Keratinocyte (primary cell): ENCODE data around the gene TCF20. TPM values are rescaled to one million over a fixed set of nuclear protein-coding genes. Genes with fewer than 3 reads are reported as not detected.

Experiments
- DNase-seq: peaks from one replicate; pipeline ENCODE4 v3.0.0-alpha.2; 2011; ENCODE audit warnings: low read depth, missing footprints, low spot score
- FAIRE-seq: peaks from 2 replicates; lab custom pipeline; 2011; peaks lifted over from hg19 to GRCh38; lab: Jason Lieb, UNC
- H2AFZ ChIP-seq: 2 replicates; pipeline ENCODE4 v1.6.0; 2012; ENCODE audit warnings: low read length, control low read depth, inconsistent platforms; ENCODE audit not compliant: control insufficient read depth
- H3K27ac ChIP-seq: 2 replicates; pipeline ENCODE4 v1.5.1; 2011; ENCODE audit warnings: low read length; ENCODE audit not compliant: control insufficient read depth, insufficient read depth
- H3K27me3 ChIP-seq: 3 replicates; pipeline ENCODE4 v1.6.0; 2011; ENCODE audit warnings: low read length; ENCODE audit not compliant: control insufficient read depth, insufficient read depth; ENCODE audit errors: extremely low read depth
- H3K36me3 ChIP-seq, 2 experiments: 2 replicates in 1 of 2; 3 replicates in 1 of 2; pipeline ENCODE4 v1.5.1; 2011; ENCODE audit warnings: low read length in 2 of 2, mild to moderate bottlenecking in 1 of 2; ENCODE audit not compliant: control insufficient read depth in 2 of 2, insufficient read depth in 2 of 2; ENCODE audit errors: extremely low read depth in 1 of 2
- H3K4me1 ChIP-seq: 3 replicates; pipeline ENCODE4 v1.5.1; 2011; ENCODE audit warnings: low read length; ENCODE audit not compliant: control insufficient read depth, insufficient read depth; ENCODE audit errors: extremely low read depth
- H3K4me2 ChIP-seq: 3 replicates; pipeline ENCODE4 v1.6.0; 2011; ENCODE audit warnings: low read depth, low read length; ENCODE audit not compliant: control insufficient read depth, insufficient read depth; ENCODE audit errors: extremely low read depth
- H3K4me3 ChIP-seq, 3 experiments: fragments of 200-600 bp in 1 of 3; sonication (generic) in 1 of 3; 2 replicates in 2 of 3; 3 replicates in 1 of 3; pipeline ENCODE4 v1.5.1; 2011 to 2016; ENCODE audit warnings: low read length in 3 of 3, mild to moderate bottlenecking in 3 of 3, control low read depth in 2 of 3, inconsistent platforms in 1 of 3, low read depth in 1 of 3, mixed read lengths in 1 of 3, mixed run types in 1 of 3, moderate library complexity in 1 of 3; ENCODE audit not compliant: control insufficient read depth in 2 of 3, insufficient read depth in 2 of 3; ENCODE audit errors: extremely low read depth in 1 of 3
- H3K79me2 ChIP-seq: 2 replicates; pipeline ENCODE4 v1.6.0; 2012; ENCODE audit warnings: low read length; ENCODE audit not compliant: control insufficient read depth, insufficient read depth
- H3K9ac ChIP-seq: 3 replicates; pipeline ENCODE4 v1.6.0; 2011; ENCODE audit warnings: low read length; ENCODE audit not compliant: control insufficient read depth, insufficient read depth; ENCODE audit errors: extremely low read depth
- H3K9me1 ChIP-seq: 3 replicates; pipeline ENCODE4 v1.6.0; 2011; ENCODE audit warnings: low read length; ENCODE audit not compliant: control insufficient read depth, insufficient read depth; ENCODE audit errors: extremely low read depth
- H3K9me3 ChIP-seq: 2 replicates; pipeline ENCODE4 v1.5.1; 2012; ENCODE audit warnings: low read depth, low read length; ENCODE audit not compliant: control insufficient read depth
- H4K20me1 ChIP-seq: 3 replicates; pipeline ENCODE4 v1.6.0; 2011; ENCODE audit warnings: low read length; ENCODE audit not compliant: control insufficient read depth, insufficient read depth; ENCODE audit errors: extremely low read depth
- EZH2 ChIP-seq: IDR thresholded peaks from one replicate; pipeline ENCODE4 v1.6.1; 2012; ENCODE audit warnings: inconsistent platforms, mild to moderate bottlenecking, low read length, moderate library complexity
- dilution Hi-C: fragments of 300-500 bp; cut with MboI; formaldehyde crosslinking; loops from one replicate; pipeline ENCODE4 v1.7.0; 2020; ENCODE audit warnings: low sequenced_read_pairs; ENCODE audit not compliant: extremely low pct_ligation_motif_present
- polyA plus RNA-seq, 5 experiments: library from polyadenylated mRNA; depleted of rRNA in 3 of 5; stranded (reverse) in 3 of 5; stranded (forward) in 1 of 5; unstranded in 1 of 5; fragments of >200 nt; gene quantifications; 1 replicate in 1 of 5; 2 replicates in 3 of 5; 3 replicates in 1 of 5; pipeline versions ENCODE4 v1.2.1 to v1.2.3, GENCODE V29; 2011 to 2012; ENCODE audit warnings: missing spikeins in 2 of 5, low read depth in 1 of 5, low replicate concordance in 1 of 5
- TF ChIP-seq, protein P1 (sequence below), 3 experiments: IDR thresholded peaks in 1 of 3; conservative IDR thresholded peaks in 1 of 3; optimal IDR thresholded peaks in 1 of 3; 2 replicates in 2 of 3; 3 replicates in 1 of 3; pipeline versions ENCODE3 to v1.5.1; 2011; ENCODE audit warnings: low read length in 3 of 3, mild to moderate bottlenecking in 3 of 3, moderate library complexity in 2 of 3, control low read depth in 1 of 3, inconsistent platforms in 1 of 3; ENCODE audit not compliant: insufficient read depth in 2 of 3; ENCODE audit errors: extremely low read depth in 1 of 3

The TCF20 gene
- polyA plus RNA-seq, 1 donor (not counting 4 experiments of a cell fraction or from before 2014, with no cell fraction given) = 23.9 TPM

- dilution Hi-C loops = no loop called here
- DNase-seq (no peak), FAIRE-seq (no peak)
- H2AFZ ChIP-seq = no peak overlapping the region
- TF ChIP-seq EZH2 = no peak
- TF ChIP-seq, protein P1, sequence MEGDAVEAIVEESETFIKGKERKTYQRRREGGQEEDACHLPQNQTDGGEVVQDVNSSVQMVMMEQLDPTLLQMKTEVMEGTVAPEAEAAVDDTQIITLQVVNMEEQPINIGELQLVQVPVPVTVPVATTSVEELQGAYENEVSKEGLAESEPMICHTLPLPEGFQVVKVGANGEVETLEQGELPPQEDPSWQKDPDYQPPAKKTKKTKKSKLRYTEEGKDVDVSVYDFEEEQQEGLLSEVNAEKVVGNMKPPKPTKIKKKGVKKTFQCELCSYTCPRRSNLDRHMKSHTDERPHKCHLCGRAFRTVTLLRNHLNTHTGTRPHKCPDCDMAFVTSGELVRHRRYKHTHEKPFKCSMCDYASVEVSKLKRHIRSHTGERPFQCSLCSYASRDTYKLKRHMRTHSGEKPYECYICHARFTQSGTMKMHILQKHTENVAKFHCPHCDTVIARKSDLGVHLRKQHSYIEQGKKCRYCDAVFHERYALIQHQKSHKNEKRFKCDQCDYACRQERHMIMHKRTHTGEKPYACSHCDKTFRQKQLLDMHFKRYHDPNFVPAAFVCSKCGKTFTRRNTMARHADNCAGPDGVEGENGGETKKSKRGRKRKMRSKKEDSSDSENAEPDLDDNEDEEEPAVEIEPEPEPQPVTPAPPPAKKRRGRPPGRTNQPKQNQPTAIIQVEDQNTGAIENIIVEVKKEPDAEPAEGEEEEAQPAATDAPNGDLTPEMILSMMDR (optimal IDR thresholded peaks at IDR 0.05 in 1 of 3, IDR thresholded peaks at IDR 0.05 in 1 of 3, conservative IDR thresholded peaks at IDR 0.05 in 1 of 3; ENCODE audit: extremely low read depth in 1 of 3, insufficient read depth in 2 of 3, low read length in 3 of 3) = no peak
- H3K27me3 ChIP-seq = no peaks in the 10 kb centered on the region
- no peaks in the 10 kb centered on the region for H3K36me3 ChIP-seq
- H3K4me1 ChIP-seq = peaks cover 22% of the 10 kb centered on the region
- no peaks in the 10 kb centered on the region for H3K79me2 ChIP-seq
- no peak overlapping the region for H3K9ac ChIP-seq
- no peaks in the 10 kb centered on the region for H3K9me3 ChIP-seq
- H3K9me1 ChIP-seq = no peaks in the 10 kb centered on the region
- no peak overlapping the region for H3K4me2 ChIP-seq
- H3K4me3 ChIP-seq = no peak overlapping the region
- no peak overlapping the region for H3K27ac ChIP-seq
- H4K20me1 ChIP-seq = no peaks in the 10 kb centered on the region
Observed at GRCh38 chr22:42298746-42299145, 28.3 kb upstream of the TCF20 start.

DNA sequence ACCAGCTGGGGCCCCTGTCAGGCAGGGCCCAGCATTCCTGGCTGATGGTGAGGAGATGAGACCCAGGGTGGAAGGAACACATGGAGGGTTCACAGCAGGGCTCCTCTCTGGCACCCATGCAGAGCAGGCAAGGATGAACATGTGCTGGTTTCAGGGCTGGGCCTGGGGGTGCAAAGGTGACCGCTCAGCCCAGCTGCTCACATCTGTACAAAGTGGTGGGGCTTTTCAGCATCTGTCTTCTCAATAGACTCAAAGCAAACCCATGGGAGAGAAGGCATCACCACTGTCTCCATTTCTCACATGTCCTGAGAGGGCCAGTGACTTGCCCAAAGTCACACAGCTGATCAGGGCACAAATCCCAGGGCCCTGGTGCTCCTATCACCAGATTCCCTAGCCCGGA, 27.3 kb upstream of the TCF20 start:
- Histone ChIP-seq H3K9ac (no peak overlapping the region), H3K27me3 (peaks cover under 1% of the 10 kb centered on the region), H3K79me2 (no peaks in the 10 kb centered on the region), H2AFZ (no peak overlapping the region), H3K9me1 (no peaks in the 10 kb centered on the region), H4K20me1 (no peaks in the 10 kb centered on the region), H3K9me3 (no peaks in the 10 kb centered on the region), H3K4me1 (peaks cover 22% of the 10 kb centered on the region), H3K36me3 (no peaks in the 10 kb centered on the region), H3K27ac (no peak overlapping the region), H3K4me3 (no peak overlapping the region), H3K4me2 (no peak overlapping the region)
- DNase-seq (no peak), FAIRE-seq (no peak)
- no peak for TF ChIP-seq EZH2
- TF ChIP-seq, protein P1 (optimal IDR thresholded peaks at IDR 0.05 in 1 of 3, IDR thresholded peaks at IDR 0.05 in 1 of 3, conservative IDR thresholded peaks at IDR 0.05 in 1 of 3; ENCODE audit: extremely low read depth in 1 of 3, insufficient read depth in 2 of 3, low read length in 3 of 3) = no peak
- dilution Hi-C loops = no loop called here
